Stimulated activated CD4-positive, alpha-beta T cell treated with anti-CD3 and anti-CD28 coated beads, Interleukin-1b, Interleukin-23, amount 100 ng/mL, for 4 hours (primary cell): ENCODE results near the gene TBC1D17.
A peak's percentile ranks its signal among the peaks of the same experiment; 100 is the strongest.
"Not testable (repeated sequence)": the region's sequence is repeated elsewhere in the genome, so short reads cannot be mapped to it uniquely, and the experiment has no call there.

Experiments
- DNase-seq, 2 donors: peaks; one replicate each; pipeline ENCODE4 v3.0.0-alpha.2; 2020; ENCODE audit warnings: low read depth in 2 of 2

Gene TBC1D17

GRCh38 chr19:49921871-49922795, 44.6 kb downstream of the TBC1D17 start:
- DNase-seq: no peak

GRCh38 chr19:49923055-49924003, 45.8 kb downstream of the TBC1D17 start:
- DNase-seq: no peak

- DNase-seq: no peak
These were observed 46.7 kb downstream of the TBC1D17 start for GRCh38 chr19:49924004-49924880.

- DNase-seq: not testable (repeated sequence)
These were observed 47.3 kb downstream of the TBC1D17 start for GRCh38 chr19:49924881-49925210.

- no peak for DNase-seq
These were observed 48.0 kb downstream of the TBC1D17 start for GRCh38 chr19:49925486-49925885.

GRCh38 chr19:49926515-49926914, 49.0 kb downstream of the TBC1D17 start:
- no peak for DNase-seq

- no peak for DNase-seq
These were observed 50.2 kb downstream of the TBC1D17 start for GRCh38 chr19:49927526-49928264.

- DNase-seq: peak; percentile 94 to 96
These were observed 51.7 kb downstream of the TBC1D17 start, which contains the start of the genes ATF5 and NUP62 for GRCh38 chr19:49929121-49929610. ATF5 (plus strand) TSS chr19:49929205; CDS start chr19:49930851, 1,646 bp downstream. NUP62 (minus strand) TSS chr19:49929504; CDS start chr19:49909807, 19,697 bp downstream.

GRCh38 chr19:49929611-49930482, 52.3 kb downstream of the TBC1D17 start:
- DNase-seq: peak; percentile 79 to 90

GRCh38 chr19:49930483-49931011, 53.0 kb downstream of the TBC1D17 start:
- DNase-seq: no peak

GRCh38 chr19:49931293-49932040, 54.0 kb downstream of the TBC1D17 start:
- no peak for DNase-seq

GRCh38 chr19:49932041-49932451, 54.5 kb downstream of the TBC1D17 start:
- DNase-seq: no peak

- DNase-seq: no peak
These were observed 55.2 kb downstream of the TBC1D17 start for GRCh38 chr19:49932731-49933131.

GRCh38 chr19:49933643-49934042, 56.1 kb downstream of the TBC1D17 start:
- no peak for DNase-seq

- no peak for DNase-seq
These were observed 59.0 kb downstream of the TBC1D17 start for GRCh38 chr19:49936549-49936948.

GRCh38 chr19:49937750-49938381, 60.4 kb downstream of the TBC1D17 start:
- DNase-seq: peak; percentile 74 to 78
